GM19238 (cell line): Measurements from ENCODE around the gene MFSD6.
"Not testable (repeated sequence)": the region's sequence is repeated elsewhere in the genome, so short reads cannot be mapped to it uniquely, and the experiment has no call there.

Source experiments
- DNase-seq: peaks from one replicate; pipeline ENCODE4 v3.0.0; 2011; ENCODE audit warnings: low spot score; ENCODE audit not compliant: insufficient read length

Gene MFSD6

DNA sequence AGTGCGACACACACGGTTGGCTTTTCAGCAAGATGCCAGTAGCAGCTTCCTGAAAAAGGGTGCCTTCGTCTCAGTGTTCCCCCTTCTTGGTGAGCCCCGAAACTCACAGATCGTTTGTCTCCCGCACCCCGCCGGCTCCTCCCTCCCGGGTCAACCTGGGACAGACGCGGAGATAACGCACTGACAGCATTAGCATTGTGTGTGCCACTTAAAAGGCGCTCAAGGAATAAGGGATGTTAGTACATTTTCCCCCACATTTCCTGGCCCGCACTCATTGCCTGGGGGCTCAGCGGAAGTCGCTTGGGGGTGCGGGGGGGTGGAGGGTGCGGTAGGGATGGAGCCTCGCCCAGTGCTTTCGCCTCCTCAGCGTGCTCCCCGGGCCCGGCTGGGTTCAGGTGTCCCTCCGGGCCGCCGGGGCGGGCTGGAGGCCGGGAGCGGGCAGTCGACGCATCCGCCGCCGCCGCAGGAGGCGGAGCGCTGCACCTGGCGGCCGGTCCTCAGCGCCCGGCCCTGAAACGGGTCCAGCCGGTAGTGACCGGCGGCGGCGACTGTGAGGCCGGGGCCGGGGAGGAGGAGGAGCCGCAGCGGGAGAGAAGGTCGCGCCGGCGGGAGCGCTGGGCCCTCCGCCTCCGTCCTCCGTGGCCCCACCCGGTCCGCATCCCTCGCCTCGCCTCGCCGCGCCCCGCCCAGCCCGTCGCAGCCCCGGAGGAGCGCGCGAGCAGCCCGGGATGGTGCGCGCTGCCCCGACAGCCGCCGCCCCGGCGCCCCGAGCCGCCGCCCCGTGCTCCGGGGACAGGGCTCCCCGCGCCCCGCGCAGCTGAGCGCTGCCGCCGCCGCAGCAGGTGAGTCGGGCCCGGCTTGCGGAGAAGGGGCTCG, at the start of gene MFSD6:
Gene MFSD6 (plus strand): TSS at position 694 of the 876 bp plus-strand sequence. CDS start 27,675 bp downstream, outside the sequence.
- DNase-seq, result peak; percentile 54

DNA sequence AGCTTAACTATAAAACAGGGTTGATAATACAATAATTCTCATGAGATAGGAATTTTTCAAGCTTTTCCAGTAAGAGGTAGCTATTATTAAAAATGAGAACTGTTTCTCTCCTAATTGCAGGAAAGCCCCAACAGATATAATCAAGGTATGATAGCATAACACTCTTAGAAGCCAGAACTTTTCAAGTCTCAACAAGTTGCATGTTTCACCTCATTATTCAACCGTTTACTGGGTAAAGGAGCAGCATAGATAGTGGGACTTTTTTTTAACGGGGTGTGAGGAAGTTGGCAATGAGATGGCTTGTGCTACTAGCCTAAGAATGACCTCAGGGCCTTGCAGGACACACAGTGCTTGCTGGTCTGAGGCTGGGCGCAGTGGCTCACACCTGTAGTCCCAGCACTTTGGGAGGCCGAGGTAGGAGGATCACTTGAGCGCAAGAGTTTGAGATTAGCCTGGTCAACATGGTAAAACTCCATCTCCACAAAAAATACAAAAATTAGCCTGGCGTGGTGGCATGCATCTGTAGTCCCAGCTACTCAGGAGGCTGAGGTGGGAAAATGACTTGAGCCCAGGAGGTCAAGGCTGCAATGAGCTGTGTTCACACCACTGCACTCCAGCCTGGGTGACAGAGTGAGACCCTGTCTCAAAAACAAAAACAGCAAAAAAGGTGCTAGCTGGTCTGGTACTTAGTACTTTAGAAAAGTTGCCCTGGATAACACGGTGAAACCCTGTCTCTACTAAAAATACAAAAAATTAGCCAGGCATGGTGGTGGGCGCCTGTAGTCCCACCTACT, 49.3 kb upstream of the MFSD6 start:
- not testable (repeated sequence) for DNase-seq

DNA sequence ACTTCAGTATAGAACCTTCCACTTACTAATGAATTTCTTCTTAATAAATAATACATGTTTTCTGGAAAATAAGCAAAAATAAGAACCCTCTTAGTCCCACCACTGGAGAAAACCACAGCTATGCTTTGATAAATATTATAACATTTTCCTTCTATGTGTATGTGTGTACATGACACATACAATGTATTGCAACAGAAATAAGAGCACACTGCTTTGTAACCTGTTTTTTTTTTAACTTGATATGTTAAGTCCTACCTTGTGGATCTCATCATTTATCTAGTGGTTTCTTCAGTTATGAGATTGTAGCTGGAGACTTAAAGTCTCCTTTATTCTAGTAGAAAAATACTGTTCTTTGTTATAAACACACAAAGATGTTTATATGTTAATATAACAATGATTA, 47.6 kb upstream of the MFSD6 start:
- DNase-seq, result no peak

DNA sequence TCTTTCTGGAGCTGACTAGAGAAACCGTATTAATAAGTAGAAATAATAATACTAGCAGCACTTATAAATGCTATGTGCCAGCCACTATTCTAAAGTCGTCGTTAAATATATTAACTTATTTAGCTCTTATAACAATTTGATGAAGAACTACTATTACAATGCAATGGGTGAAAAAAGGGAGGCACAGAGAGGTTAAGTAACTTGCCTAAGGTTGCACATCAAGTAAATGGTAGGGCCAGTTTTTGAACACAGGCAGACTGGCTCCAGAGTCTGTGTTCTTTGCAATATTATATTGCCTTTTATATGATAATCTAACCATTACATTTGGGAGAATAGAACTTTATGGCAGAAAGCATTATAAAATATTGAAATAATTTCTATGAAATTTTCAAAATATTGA, 47.2 kb upstream of the MFSD6 start:
- DNase-seq, result no peak

DNA sequence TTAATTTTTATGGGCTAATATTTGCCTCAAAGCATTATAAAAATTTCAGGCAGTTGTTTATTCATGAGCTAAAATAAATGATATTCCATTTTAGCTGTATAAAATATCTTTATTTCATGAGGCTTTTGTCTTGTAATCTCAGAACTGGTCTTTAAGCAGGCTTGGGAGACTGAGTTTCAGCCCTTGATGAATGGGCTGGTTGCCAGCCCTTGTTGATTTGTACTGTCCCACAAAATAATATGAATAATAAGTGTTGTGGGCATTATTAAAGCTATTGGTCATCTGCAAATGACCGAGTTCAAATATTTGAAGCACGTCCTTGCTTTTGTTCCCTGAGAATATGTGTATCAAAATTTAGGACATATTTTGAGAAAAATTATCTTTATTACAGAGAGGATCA, 46.6 kb upstream of the MFSD6 start:
- no peak for DNase-seq

DNA sequence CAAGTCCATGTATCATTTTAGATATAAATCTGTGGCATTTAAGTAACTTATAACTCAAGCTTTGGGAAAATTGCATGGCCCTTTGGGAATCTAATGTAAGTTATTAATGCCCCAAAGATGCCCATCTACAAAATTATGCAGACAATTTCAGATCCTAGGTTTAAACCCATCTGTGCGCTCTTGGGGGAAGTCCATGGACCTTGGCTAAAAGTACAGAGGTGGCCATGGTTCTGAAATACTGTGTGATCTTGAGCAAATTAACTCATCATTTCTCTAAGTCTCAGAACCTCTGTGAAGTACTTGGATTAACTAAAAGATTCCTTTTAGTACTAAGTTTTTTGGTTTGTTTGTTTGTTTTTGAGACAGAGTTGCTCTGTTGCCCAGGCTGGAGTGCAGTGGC, 45.3 kb upstream of the MFSD6 start:
- no peak for DNase-seq

DNA sequence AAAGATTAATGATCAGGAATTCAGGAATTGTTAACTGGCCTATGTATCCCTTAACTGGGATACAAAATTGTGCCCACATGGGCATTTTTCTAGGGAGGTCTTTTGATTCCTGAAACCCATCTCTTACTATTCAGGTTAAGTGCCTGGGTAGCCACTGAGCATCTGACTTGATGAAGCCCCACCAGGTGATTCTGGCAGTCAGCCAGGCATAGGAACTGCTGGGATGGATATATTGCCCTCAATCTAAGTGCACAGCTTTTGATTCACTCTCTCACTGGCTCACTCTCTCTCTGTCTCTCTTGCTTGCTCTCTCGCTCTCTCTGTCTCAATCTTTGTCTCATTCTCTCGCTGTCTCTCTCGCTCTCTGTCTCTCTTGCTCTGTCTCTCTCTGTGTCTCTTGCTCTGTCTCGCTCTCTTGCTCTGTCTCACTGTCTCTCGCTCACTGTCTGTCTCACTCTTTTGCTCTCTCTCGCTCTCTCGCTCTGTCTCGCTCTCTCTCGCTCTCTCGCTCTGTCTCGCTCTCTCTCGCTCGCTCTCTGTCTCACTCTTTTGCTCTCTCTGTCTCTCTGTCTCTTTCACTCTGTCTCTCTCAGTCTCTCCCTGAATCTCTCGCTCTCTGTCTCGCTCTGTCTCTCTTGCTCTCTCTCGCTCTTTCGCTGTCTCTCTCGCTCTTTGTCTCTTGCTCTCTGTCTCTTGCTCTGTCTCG, 42.5 kb upstream of the MFSD6 start:
- no peak for DNase-seq

DNA sequence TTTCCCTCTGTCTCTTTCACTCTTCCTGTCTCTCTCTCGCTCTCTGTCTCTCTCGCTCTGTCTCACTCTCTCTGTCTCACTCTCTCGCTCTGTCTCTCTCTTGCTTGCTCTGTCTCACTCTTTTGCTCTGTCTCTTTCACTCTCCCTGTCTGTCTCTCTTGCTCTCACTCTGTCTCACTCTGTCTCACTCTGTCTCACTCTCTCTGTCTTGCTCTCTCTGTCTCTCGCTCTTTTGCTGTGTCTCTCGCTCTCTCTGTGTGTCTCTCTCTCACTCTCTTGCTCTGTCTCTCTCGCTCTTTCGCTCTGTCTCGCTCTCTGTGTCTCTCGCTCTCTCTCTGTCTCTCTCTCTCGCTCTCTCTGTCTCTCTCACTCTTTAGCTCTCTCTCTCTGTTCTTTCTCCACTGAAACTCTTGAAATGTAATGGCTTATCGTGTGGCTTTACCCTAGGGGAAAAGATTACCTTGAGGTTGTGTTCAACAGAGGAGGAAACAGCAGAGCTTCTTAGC, 41.9 kb upstream of the MFSD6 start:
- DNase-seq, result no peak

DNA sequence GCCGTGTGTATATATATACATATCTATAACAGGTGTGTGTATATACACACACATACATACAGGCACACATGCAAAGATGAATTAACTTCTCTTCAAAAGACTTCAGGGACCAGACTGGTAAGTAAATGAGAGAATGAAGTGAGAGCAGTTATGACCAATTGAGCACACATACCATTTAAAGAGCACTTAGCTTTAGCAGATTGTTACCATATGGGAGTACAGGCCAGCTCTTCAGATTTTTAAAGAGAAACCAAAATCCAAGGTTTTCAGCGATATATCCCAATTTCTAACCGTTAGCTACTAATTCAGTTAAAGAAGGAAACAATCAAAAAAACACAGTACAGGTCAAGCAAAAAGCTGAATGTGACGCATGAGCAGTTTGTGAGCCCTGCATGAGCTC, 41.1 kb upstream of the MFSD6 start:
- DNase-seq, result no peak

DNA sequence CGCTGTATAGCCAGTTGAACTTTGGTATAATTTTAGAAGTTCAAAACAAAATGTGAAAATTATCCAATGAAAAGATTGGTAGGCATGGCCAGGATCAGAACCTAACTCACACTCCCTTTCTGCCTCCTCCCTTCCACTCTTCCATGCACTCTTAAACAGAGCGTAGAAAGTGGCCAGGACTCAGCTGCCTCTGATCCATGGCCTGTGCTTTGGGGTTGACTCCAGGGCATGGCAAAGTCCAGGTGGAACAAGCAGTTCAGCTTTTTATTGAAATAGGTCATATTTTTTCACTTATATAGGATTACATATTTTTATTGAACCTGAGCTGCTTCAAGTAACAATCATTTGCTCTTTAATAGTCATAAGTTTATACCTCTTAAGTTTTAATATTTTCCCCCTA, 38.5 kb upstream of the MFSD6 start:
- no peak for DNase-seq

DNA sequence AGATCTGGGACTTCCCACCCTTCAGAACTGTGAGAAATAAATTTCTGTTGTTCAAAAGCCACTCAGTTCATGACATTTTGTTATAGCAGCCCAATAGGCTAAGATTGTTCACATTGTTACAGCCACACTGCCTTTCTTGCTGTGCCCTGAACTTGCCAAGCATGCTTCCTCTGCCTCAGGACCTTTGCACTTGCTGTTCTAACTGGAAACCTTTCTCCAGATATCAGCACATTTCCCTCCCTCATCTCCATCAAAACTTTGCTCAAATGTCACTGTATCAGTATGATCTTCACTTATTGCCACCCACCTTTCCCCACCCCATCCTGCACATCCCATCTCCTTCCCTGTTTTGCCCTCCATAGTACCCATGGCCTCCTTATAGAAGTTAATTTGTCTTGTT, 32.1 kb upstream of the MFSD6 start:
- DNase-seq, result no peak

DNA sequence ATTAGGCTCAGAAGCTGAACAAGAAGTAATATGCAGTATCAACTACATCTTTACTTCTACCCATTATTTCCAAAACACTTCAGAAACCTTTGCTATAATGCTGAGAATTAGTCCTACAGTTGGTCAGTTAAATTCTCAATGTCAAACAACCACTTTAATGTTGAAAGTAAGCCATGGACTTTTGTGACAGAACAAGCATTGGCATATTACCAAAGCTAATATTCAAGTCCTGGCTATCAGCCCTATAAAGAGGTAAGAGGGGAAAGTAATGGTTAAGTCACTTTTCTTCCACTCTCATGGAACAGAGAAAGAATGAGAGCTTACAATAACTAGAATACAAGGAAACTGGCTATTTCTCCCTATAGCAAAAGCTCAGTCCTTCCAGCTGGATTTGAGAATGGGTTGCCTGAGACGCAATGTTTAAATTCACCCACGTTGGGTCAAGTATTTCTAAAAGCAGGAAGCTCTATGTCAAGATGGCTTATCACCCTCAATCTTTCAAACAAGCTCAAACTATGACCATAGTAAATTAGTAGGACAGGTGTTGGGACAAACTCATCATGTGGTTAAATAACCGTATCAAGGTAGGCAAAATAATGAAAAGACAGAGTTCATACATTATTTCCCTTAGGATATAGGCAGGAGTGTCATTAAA, 31.4 kb upstream of the MFSD6 start:
- DNase-seq, result no peak

DNA sequence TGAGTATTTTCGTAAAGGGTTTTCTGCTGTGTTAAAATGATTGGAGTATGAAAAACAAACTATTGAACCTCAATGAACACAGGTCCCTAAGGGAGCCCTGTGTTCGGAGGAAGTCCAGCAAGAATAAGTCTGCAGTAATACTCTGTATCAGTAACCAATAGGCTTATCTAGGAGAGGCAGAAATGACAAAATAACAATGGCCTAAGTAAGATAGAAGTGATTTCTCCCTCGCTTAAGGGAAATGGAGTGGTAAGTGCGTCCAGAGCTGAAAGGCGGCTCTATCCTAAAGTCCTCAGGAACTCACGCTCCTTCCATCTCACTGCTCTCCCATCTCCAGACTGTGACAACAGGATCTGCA, 29.3 kb upstream of the MFSD6 start:
- DNase-seq, result no peak

DNA sequence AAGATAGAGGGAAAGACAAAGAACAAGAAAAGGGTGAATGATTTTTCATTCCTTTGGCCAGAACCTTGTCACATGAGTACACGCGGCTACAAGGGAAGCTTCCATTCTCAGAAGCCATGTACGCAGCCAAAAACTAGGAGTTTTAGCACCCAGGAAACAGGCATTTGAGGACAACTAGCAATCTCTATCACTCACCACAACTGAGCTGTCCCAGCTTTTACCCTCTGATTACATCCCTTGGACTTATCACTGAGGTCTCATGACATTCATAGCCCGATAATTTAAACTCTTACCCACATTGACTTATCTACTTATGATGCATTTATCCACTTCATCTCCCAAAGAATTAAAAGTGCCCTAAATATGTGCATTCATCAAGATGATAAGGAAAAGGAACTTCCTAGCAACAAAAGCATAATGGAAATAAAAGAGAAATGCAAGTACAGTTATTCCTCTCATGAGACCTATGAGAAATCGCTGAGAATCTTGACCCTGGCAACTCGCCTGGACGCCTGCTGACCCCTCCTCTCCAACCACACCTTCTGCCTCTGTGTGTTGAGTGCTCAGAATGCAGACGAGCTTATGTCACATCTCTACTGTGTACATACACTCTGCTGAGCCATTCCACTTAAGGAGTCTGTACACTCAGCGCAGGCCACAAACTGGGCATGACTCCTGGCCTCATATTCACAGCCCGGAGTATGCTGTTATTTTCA, 28.7 kb upstream of the MFSD6 start:
- no peak for DNase-seq

DNA sequence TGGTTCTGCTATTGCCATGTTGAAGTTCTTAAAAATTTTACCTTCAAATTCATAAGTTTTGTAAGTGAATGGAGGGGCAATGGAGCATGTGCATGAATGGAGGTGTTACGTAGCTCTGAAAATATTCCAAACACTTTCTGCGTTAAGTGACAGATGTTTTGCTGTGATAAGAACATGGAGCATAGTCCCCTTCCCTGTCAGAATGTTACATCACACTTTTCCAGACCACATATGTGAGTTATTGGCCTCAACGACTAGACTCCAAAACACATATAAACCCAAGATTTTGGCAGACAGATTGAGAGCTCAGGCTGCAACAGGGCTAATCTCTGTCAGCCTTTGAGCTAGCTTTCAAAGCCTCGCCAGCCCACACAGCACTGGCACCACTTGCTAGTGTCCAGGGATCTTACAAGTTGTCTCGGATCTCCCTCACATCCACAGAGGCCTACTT, 27.2 kb upstream of the MFSD6 start:
- DNase-seq, result no peak

DNA sequence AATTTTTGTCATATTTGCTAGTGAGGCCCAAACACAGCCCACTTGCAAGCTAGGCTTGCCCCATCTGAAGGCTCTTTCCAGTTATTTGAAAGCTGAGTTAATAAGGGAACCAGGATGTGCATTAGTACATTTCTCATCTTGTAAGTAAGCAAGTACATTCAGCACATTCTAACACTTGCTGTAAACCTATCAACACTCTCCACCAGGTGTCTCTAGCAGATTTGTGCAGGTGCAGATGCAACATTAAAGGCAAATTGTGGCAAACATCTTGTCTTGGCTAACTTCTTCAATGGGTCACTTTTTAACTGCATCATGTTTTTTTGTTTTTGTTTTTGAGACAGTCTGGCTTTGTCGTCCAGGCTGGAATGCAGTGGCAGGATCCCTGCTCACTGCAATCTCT, 25.3 kb upstream of the MFSD6 start:
- peak; percentile 31 for DNase-seq

DNA sequence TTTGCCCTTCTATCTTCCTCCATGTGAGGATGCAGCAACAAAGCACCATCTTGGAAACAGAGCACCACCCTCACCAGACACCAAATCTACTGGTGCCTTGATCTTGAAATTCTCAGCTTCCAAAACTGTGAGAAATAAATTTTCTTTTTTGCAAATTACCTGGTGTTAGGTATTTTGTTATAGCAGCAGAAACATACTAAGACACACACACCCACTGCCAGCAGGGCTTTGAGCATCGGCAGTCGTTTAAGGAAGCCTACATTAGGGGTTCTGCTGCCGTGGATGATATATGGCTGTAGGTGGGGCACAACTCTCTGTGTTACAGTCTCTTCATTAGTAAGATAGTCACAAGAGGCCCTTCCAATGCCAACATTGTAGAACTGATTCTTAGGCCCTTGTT, 20.7 kb upstream of the MFSD6 start:
- DNase-seq, result no peak

DNA sequence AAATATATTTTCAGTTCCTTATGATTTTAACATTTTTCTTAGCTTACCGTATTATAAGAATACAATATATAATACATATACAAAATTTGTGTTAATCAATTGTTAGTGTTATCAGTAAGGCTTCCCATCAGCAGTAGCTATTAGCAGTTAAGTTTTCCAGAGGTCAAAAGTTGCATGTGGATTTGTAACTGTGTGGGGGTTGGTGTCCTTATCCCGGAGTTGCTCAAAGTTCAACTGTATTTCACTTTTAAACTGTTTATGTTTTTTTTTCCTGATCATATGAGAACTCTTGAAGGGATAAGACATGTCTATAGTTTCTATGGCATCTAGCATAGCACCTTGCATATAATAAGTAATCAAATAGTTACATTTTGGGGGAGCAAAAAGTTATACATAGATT, 11.9 kb upstream of the MFSD6 start:
- no peak for DNase-seq

DNA sequence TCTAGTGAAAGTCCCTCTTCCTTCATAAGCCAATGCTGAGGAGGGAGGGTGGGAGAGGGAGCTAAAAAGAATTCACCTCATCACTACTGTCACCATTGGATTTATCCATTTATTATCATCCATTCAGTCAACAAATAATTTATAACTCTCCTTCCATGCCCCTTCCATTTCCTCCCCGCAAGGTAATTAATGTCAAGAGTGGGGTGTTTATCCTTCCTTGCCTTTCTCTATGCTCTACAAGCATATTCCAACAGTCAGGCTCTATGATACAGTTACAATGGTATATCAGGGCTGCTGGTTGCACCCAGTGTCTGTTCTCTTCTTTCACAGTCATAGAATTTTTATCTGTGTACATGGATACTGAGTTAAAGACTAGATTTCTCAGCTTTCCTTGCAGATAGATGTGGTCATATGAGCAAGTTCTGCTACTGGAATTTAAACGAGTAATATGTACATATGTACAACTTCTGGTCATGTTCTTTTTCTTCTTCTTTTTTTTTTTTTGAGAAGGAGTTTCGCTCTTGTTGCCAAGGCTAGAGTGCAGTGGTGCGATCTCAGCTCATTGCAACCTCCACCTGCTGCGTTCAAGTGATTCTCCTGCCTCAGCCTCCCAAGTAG, 5.1 kb upstream of the MFSD6 start:
- no peak for DNase-seq

DNA sequence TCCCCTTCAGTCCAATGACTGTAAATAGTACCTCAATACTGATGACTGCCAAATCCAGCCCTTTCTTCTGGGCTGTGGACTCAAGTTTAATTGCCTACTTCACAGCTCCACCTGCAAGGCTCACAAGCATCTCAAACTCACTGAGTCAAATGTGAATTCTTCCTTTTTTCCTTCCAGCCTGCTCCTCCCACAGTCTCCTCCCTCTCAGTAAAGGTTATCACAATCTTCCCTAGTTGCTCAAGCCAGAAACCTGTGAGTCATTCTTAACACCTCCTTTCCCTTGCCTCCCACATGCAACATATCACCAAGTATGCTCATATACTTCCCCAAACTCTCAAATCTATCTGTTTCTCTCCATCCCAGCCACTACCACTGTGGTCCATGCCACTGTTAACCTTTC, 3.7 kb upstream of the MFSD6 start:
- no peak for DNase-seq
